ENCODE measurements around the gene TTLL9. TPM values are rescaled to one million over a fixed set of nuclear protein-coding genes. Genes with fewer than 3 reads are reported as not detected.

The TTLL9 gene
- polyA plus RNA-seq, 1 donor (not counting 4 experiments of a cell fraction or from before 2014, with no cell fraction given), result not detected

- dilution Hi-C loops (cut with MboI; ENCODE audit: extremely low pct_ligation_motif_present, low sequenced_read_pairs), result no loop called here
- Histone ChIP-seq H3K79me2 (ENCODE audit: control insufficient read depth, insufficient read depth, low read length) (no peaks in the 10 kb centered on the region), H3K36me3 (ENCODE audit: control insufficient read depth in 2 of 2, extremely low read depth in 1 of 2, insufficient read depth in 2 of 2, low read length in 2 of 2) (no peaks in the 10 kb centered on the region), H3K9ac (ENCODE audit: control insufficient read depth, extremely low read depth, insufficient read depth, low read length) (no peak overlapping the region), H3K9me3 (ENCODE audit: control insufficient read depth, low read depth, low read length) (no peaks in the 10 kb centered on the region), H3K4me2 (ENCODE audit: control insufficient read depth, extremely low read depth, insufficient read depth, low read depth, low read length) (no peak overlapping the region), H4K20me1 (ENCODE audit: control insufficient read depth, extremely low read depth, insufficient read depth, low read length) (no peaks in the 10 kb centered on the region), H3K4me1 (ENCODE audit: control insufficient read depth, extremely low read depth, insufficient read depth, low read length) (no peaks in the 10 kb centered on the region), H3K9me1 (ENCODE audit: control insufficient read depth, extremely low read depth, insufficient read depth, low read length) (no peaks in the 10 kb centered on the region), H3K27ac (ENCODE audit: control insufficient read depth, insufficient read depth, low read length) (no peak overlapping the region), H2AFZ (ENCODE audit: control insufficient read depth, low read length) (no peak overlapping the region), H3K27me3 (ENCODE audit: control insufficient read depth, extremely low read depth, insufficient read depth, low read length) (peaks cover 17% of the 10 kb centered on the region), H3K4me3 (ENCODE audit: control insufficient read depth in 2 of 3, extremely low read depth in 1 of 3, insufficient read depth in 2 of 3, low read depth in 1 of 3, low read length in 3 of 3) (no peak overlapping the region)
- FAIRE-seq (no peak), DNase-seq (ENCODE audit: low read depth, low spot score) (no peak)
- TF ChIP-seq EZH2 (IDR thresholded peaks at IDR 0.05; ENCODE audit: low read length), result no peak
- TF ChIP-seq CTCF (optimal IDR thresholded peaks at IDR 0.05 in 1 of 3, IDR thresholded peaks at IDR 0.05 in 1 of 3, conservative IDR thresholded peaks at IDR 0.05 in 1 of 3; ENCODE audit: extremely low read depth in 1 of 3, insufficient read depth in 2 of 3, low read length in 3 of 3), result no peak
These were observed 104.6 kb downstream of the TTLL9 start for GRCh38 chr20:31974951-31975487.

- Histone ChIP-seq H3K9me1 (ENCODE audit: control insufficient read depth, extremely low read depth, insufficient read depth, low read length) (no peaks in the 10 kb centered on the region), H3K27ac (ENCODE audit: control insufficient read depth, insufficient read depth, low read length) (no peak overlapping the region), H3K4me3 (ENCODE audit: control insufficient read depth in 2 of 3, extremely low read depth in 1 of 3, insufficient read depth in 2 of 3, low read depth in 1 of 3, low read length in 3 of 3) (no peak overlapping the region), H3K9me3 (ENCODE audit: control insufficient read depth, low read depth, low read length) (no peaks in the 10 kb centered on the region), H2AFZ (ENCODE audit: control insufficient read depth, low read length) (no peak overlapping the region), H3K4me2 (ENCODE audit: control insufficient read depth, extremely low read depth, insufficient read depth, low read depth, low read length) (no peak overlapping the region), H3K36me3 (ENCODE audit: control insufficient read depth in 2 of 2, extremely low read depth in 1 of 2, insufficient read depth in 2 of 2, low read length in 2 of 2) (no peaks in the 10 kb centered on the region), H3K79me2 (ENCODE audit: control insufficient read depth, insufficient read depth, low read length) (no peaks in the 10 kb centered on the region), H4K20me1 (ENCODE audit: control insufficient read depth, extremely low read depth, insufficient read depth, low read length) (no peaks in the 10 kb centered on the region), H3K27me3 (ENCODE audit: control insufficient read depth, extremely low read depth, insufficient read depth, low read length) (peaks cover 14% of the 10 kb centered on the region), H3K9ac (ENCODE audit: control insufficient read depth, extremely low read depth, insufficient read depth, low read length) (no peak overlapping the region), H3K4me1 (ENCODE audit: control insufficient read depth, extremely low read depth, insufficient read depth, low read length) (no peaks in the 10 kb centered on the region)
- TF ChIP-seq EZH2 (IDR thresholded peaks at IDR 0.05; ENCODE audit: low read length), result no peak
- dilution Hi-C loops (cut with MboI; ENCODE audit: extremely low pct_ligation_motif_present, low sequenced_read_pairs), result no loop called here
- FAIRE-seq (no peak), DNase-seq (ENCODE audit: low read depth, low spot score) (no peak)
These were observed 105.4 kb downstream of the TTLL9 start for GRCh38 chr20:31975874-31976273.

- Histone ChIP-seq H3K27me3 (ENCODE audit: control insufficient read depth, extremely low read depth, insufficient read depth, low read length) (peaks cover 17% of the 10 kb centered on the region), H3K79me2 (ENCODE audit: control insufficient read depth, insufficient read depth, low read length) (no peaks in the 10 kb centered on the region), H3K27ac (ENCODE audit: control insufficient read depth, insufficient read depth, low read length) (no peak overlapping the region), H4K20me1 (ENCODE audit: control insufficient read depth, extremely low read depth, insufficient read depth, low read length) (no peaks in the 10 kb centered on the region), H3K4me1 (ENCODE audit: control insufficient read depth, extremely low read depth, insufficient read depth, low read length) (no peaks in the 10 kb centered on the region), H3K9me3 (ENCODE audit: control insufficient read depth, low read depth, low read length) (no peaks in the 10 kb centered on the region), H3K4me3 (ENCODE audit: control insufficient read depth in 2 of 3, extremely low read depth in 1 of 3, insufficient read depth in 2 of 3, low read depth in 1 of 3, low read length in 3 of 3) (no peak overlapping the region), H3K36me3 (ENCODE audit: control insufficient read depth in 2 of 2, extremely low read depth in 1 of 2, insufficient read depth in 2 of 2, low read length in 2 of 2) (no peaks in the 10 kb centered on the region), H3K9ac (ENCODE audit: control insufficient read depth, extremely low read depth, insufficient read depth, low read length) (no peak overlapping the region), H3K4me2 (ENCODE audit: control insufficient read depth, extremely low read depth, insufficient read depth, low read depth, low read length) (no peak overlapping the region), H2AFZ (ENCODE audit: control insufficient read depth, low read length) (no peak overlapping the region), H3K9me1 (ENCODE audit: control insufficient read depth, extremely low read depth, insufficient read depth, low read length) (no peaks in the 10 kb centered on the region)
- FAIRE-seq, result no peak
- dilution Hi-C loops (cut with MboI; ENCODE audit: extremely low pct_ligation_motif_present, low sequenced_read_pairs), result no loop called here
- TF ChIP-seq EZH2 (IDR thresholded peaks at IDR 0.05; ENCODE audit: low read length) (no peak), CTCF (optimal IDR thresholded peaks at IDR 0.05 in 1 of 3, IDR thresholded peaks at IDR 0.05 in 1 of 3, conservative IDR thresholded peaks at IDR 0.05 in 1 of 3; ENCODE audit: extremely low read depth in 1 of 3, insufficient read depth in 2 of 3, low read length in 3 of 3) (no peak)
- DNase-seq (ENCODE audit: low read depth, low spot score), result no peak
These were observed 106.6 kb downstream of the TTLL9 start for GRCh38 chr20:31977080-31977479.
